NCI-H2029 (cell line): ENCODE results near the gene RUNX1.

ENCODE experiments used
- DNase-seq: peaks from one replicate; lab custom pipeline; 2025; lab: John Stamatoyannopoulos, UW

The RUNX1 gene

DNA sequence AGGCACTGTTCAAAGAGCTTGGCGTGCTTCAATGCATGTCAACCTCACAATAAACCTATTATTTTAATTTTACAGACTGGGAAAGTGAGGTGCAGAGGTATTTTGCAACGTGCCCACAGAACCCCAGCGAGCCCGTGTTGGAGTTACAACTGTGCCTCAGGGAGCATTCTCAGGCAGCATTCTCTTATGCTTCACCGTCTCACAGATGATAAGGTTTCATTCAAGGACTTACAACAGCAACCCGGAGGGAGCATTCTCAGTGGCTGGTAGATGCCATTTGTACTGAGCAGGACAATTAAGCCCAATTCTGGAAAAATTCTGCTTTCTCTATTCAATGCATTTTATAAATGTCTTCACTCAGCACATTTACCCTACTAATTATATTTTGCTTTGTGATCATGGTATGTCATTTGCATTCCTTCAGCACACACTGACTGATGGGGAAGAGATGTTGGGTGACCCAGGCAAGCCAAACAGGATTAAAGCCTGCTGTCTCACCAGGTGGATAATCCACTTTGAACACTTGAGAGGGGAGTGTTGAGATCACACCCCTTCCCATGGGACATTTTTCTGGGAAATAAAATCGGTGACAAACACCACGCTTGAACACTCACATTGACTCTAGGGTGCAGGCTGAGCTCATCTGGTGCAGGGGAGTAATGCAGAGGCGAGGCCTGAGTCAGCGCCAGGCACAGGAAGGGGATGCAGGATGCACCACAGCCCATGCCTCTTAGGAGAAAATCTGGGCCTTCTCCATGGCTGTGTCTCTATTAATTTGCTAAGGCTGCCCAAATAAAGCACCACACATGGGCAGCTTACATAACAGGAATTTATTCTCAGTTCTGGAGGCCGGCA is 266.4 kb downstream of the RUNX1 start:
- no peak for DNase-seq

DNA sequence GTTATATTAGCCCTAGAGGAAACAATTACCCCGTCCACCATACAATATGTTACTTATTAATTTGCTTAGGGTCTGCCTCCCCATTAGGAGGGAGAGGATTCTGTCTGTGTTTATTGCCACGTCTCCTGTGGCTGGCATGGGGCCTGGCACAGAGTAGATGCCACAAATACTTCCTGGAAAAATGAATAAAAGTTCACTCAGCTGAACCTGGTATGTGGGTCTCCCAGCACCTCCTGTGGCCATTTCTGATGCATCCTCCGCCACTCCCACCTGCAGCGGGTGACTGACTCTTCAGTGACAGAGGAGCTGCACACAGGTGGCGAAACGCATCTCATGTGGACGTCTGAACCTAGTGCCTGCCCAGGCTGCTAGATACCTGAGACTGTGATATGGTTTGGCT is 267.6 kb downstream of the RUNX1 start:
- DNase-seq, result no peak

DNA sequence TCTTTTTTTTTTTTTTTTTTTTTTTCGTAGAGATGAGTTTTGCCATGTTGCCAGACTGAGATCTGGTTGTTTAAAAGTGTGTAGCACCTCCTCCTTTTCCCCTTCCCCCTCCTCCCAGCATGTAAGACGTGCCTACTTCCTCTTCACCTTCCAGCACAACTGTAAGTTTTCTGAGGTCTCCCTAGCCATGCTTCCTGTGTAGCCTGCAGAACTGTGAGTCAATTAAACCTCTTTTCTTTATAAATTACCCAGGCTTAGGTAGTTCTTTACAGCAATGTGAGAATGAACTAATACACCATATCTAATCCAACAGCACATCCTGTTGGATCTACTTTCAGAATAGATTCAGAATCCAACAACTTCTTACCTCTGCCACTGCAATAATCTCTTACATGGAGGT is 269.2 kb downstream of the RUNX1 start:
- DNase-seq, result no peak

DNA sequence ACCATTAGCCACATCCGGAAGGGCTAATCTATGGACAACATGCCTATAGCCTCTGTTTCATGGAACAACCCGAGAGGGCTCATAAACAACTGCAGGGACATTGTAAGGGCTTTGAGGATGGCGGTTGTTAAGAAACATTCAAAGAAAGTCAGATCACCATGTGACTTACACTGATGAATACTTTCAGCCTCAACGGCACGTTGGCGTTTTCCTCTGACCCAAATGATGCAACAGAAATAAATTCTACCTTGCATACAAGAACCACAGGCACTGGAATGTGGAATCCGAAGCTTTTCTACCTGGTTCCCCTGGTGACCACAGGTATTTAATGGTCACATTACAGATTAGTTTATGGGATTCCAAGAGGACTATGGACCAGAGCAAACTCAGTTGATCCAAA is 273.3 kb downstream of the RUNX1 start:
- no peak for DNase-seq

DNA sequence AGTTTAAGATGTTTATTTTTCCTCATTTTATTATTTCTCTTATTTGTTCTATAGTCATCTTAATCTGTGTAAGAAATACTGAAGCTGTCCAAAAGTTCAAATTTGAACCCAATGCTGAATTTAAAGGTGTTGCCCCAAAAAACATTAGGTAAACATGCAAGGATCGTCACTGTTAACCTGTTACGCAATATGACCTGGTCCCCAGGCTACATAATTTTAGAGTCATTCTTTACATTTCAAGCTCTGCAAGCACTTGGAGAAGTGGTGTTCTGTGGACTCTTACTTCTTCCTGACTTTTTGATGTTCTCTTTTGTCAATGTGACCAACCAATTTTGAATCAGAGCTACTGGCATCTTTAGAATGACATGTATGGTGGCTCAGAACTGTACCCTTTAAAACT is 274.4 kb downstream of the RUNX1 start:
- DNase-seq, result no peak

DNA sequence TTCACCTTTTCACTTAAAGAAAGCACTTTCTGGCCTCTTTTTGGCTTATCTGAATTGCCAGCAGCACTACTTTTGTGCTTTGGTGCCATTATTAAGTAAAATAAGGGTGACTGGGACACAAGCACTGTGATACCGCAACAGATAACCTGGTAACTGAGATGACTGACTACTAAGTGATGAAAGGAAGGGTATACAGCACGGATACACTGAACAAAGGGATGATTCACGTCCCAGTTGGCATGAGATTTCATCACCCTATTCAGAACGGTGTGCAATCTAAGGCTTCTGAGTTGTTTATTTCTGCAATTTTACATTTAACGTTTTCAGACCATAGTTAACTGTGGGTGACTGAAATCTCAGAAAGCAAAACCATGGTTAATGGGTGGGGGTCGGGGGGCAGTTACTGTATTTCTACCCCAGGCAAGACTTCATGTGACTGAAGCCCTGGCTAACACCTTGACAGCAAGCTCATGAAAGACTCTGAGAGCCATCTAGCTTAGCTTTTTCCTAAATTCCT is 277.5 kb downstream of the RUNX1 start:
- DNase-seq, result no peak

DNA sequence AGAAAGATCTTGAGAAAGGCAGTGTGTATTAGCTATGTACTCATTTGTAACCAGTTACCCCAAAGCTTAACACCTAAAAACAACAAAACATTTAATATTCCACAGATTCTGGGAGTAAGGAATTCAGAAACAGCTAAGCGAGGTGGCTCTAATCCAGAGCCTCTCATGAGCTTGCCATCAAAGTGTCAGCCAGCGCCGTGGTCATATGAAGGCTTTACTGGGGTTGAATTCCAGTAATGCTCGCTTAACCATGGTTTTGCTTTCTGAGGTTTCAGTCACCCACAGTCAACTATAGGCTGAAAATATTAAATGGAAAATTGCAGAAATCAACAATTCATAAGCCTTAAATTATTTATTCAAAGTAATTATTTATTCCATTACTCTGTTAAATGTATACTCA is 278.5 kb downstream of the RUNX1 start:
- DNase-seq, result no peak

DNA sequence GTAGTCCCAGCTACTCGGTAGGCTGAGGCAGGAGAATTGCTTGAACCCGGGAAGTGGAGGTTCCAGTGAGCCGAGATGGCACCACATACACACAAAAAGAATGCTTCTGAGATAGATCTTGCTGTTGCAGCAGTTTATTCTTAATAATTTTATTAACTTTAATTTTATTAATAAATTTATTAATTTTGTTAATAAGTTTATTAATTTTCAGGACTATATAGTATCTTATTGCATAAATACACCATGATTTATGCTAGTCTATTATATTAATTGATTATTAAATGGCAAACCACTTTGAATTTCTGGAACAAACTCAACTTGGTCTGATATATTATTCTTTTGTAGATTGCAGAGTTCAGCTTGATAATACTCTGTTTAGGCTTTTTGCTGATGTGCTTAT is 280.8 kb downstream of the RUNX1 start:
- no peak for DNase-seq

DNA sequence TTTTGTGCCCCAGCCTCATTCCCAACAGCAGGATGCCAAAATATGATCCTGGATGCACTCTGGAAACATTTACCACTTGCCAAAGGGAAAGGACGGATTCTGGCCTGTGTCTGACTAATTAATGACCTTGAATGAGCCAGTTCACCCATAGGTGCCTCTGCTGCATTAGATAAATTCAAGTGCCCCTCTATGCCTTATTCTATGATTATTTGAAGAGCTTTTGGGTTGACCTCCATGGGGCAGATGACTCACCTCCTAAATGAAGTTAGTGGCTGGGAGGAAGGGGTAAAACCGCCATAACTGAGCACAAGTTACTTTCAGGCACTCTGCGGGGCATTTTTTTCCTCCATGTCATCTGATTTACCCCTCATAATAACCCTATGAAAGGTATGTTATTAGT is 282.2 kb downstream of the RUNX1 start:
- DNase-seq, result no peak

DNA sequence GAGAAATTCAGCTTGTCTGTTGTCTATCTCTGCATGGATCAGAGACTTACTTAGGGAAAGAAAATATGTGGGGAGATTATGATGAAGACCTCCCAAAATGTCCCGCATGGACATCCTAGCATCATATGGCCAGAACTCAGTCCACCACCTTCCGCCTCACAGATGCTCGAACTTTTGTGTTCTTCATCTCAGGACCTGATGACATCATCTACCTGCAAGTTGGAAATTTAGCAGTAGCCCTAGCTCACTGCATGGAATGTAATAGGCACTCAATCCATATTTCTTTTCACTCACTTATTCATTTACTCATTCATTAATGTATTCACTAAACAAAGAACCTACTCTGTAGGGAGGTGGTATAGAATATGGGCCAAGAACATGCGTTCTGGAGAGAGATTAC is 283.5 kb downstream of the RUNX1 start:
- no peak for DNase-seq

DNA sequence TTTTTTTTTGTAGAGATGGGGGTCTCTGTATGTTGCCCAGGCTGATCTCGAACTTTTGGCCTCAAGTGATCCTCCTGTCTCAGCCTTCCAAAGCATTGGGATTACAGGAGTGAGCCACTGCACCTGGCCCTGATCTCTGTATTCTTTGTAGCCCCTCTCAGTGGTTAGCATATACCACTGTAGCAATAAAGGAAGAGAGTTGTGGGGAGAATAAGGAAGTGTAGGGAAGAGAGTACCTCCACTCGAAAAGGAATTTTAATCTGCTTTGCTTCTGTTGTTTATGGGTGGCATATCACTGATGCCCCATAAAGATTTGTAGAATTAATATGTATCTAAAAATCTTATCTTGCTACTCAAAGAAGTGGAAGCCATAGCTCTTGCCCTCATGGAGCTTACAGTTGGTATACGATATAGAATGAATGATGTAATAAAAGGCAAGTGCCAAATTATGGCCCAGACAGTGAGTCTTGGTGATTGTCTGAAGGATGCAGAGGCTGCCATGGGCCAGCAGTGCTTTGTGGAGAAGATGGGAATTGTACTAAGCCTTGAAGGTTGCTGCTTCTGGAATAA is 284.3 kb downstream of the RUNX1 start:
- no peak for DNase-seq

DNA sequence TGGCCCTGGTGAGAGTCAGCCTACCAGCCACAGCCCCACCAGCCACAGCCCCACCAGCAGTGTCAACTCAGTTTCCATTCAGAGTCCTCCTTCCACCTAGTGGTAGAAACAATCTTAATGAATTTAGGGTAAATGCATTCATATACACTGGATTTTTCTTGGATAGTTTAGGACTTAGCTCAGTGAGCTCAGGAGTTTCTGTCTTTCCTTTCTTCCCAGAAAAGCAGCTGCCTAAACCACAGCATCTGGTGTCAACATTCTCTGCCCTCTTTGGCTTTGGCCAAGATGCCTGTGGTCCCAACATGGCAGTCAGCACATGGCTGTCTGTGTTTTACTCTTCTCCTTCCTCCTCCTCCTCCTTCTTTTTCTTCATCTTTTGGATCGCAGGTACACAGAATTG is 286.3 kb downstream of the RUNX1 start:
- no peak for DNase-seq

DNA sequence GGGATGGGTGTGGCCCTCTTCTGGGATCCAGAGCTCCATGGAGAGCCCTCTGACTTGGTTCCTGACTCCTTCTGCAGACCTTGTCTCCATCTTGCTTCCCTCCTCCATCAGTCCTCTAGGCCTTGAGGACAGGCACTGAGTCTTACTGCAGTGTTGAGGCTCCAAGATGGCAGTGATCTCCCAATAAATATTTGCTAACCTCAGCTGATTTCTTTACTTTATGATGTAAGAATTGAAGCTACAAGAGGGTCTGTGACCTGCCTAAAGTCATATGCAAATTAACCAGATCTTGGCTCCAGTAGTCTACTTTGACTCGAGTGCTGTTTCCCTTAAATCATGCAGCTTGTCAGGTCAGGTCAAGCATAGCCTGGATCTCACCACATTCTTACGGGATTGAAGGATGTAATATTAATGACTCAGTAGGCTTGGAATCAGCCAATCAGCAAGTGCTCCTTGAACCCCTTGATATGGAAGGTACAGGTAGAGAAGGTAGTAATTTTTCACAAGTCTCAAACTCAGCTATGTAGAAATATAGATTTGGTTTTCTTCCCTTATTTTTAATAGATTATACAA is 287.3 kb downstream of the RUNX1 start:
- no peak for DNase-seq

DNA sequence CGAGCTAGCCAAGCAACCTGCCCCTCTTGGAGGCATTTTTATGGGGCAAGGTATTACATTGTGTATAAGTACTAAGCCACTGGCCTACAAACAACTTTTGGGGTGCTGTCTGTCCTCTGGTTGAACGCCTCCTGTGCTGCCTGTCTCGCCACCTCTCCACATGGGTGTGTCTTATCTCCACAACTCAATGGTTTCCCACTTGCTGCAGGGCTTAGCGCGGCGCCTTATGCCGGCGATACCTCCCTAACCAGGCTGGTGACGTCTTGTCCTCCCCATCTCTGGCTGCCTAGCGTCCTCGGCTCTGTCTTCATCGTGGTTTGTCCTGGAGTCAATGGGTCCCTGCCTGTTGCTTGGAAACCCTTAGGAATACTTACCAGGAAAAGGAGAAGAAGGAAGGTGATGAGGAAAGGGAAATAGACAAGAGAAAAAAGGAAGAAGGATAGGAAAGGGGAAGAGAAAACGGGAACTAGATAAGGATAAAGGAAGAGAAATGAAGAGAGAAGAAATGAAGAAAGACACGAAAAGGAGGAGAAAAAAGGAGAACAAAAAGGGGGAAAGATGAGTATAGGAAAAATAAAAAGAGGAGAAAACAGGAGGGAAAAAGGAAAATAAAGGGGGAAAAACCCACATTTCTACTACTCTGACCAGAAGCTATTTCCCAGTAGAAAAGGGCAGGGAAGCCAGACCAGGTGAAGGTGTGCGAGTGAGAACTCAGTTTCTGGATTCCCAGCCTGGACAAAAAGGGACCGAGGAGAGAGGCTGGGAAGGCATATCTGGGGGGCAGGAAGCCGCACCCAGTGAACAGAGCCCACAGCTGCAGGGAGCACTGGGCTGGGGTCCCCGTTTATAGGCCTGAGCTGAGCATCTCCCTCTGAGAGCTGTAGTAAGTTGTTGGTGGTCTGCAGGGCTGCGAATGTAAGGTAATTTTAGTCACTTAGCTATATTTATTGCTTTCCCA is 294.1 kb downstream of the RUNX1 start:
- no peak for DNase-seq

DNA sequence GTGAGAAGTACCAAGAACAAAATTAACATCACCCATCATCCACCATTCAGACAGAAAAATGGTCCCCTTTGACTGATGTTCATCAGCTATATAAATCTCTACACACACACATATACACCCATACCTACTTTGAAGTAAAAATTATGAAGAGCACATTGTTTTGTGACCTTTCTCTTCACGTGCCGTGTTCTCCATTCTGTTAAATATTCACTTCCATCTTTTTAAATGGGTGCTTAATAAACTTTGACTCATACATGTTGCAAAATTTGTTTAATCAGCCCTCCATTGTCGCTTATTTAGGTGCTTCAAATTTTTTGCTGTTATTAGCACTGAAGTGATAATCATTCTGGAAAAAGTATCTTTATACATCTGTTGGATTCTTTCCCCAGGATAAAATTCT is 300.2 kb downstream of the RUNX1 start:
- no peak for DNase-seq

DNA sequence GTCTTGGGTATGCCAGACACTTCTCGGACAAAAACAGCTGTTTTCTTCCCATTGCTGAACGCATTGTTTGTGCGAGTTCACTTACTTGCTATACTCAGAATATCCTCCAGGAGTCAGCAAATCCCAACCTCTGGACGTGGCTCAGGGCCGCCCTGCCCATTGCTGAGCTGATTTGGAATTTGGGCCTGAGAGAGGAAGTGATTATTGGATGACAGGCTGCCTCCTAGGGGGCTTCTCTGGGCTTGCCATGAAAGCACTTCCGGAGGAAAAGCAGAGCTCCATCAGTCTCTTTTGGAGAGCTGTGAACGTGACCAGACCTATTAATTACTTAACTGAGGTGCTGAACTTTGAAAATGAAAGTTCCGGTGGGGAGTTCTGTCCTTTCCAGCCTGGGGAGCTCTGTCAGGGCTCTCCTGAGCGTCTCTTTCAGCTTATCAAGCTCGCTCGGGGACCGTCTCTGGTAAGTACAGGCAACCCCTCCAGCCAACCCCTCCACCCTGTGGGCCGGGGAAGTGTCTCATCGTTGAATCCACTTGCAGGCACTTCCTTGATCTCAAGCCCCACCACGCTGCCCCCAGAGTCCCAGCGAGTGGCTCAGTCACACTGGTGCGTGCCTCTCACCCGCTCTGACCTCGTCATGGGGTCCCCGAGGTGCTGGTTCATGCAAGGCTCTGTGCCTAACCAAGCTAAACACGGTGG is 303.4 kb downstream of the RUNX1 start:
- peak; percentile 74 for DNase-seq

DNA sequence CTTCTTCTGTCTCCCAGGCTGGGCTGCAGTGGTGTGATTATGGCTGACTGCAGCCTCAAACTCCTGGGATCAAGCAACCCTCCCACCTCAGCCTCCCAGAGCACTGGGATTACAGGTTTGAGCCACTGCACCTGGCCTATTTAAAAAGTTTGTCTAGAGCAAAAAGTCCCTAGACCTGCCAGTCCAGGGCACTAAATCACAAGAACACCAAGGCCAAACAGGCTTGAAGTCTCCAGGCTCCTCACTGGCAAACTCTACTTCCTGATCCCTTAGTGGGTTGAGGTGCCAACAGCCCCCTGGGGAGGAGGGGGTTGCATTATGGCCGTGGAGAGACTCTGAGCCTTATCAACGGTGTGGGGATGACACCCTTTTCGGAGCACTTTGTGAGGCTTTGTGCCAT is 304.3 kb downstream of the RUNX1 start:
- DNase-seq, result no peak

DNA sequence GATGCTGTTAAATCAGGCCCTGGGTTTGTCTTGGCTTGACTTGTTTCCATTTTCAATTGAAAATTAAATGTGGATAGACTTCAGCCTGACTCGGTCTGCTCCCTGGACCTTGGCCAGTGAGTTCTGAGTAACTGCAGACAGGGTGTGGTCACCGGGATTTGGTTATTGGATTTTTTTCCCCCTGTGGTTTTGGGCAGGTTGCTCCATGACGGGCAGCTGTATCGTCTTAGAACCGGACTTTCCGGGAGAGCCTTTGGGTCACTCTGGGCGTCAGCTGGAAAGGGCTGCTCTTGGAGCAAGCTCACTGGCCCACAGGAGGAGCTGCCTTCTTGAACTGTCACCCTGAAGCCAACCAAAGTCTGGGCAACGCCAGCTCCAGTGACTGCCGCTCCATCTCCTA is 305.3 kb downstream of the RUNX1 start:
- DNase-seq, result no peak

DNA sequence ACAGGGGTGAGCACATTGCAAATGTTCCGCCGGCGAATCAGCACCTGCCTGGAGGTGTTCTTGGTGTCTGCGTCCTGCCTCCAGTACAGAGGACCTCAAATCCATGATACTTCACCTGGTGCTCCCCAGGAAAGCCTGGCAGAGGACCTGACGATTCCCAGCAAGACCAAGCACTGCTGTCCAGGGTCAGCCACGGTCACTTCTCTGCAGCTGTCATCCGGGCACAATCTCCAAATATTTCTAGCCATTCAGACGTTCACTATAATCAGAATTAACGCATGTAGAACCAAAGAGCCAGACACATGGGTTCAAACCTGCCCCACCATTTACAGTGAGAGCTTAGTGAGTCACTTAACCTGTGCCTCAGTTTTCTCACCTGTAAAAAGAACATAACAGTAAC is 305.8 kb downstream of the RUNX1 start:
- no peak for DNase-seq

DNA sequence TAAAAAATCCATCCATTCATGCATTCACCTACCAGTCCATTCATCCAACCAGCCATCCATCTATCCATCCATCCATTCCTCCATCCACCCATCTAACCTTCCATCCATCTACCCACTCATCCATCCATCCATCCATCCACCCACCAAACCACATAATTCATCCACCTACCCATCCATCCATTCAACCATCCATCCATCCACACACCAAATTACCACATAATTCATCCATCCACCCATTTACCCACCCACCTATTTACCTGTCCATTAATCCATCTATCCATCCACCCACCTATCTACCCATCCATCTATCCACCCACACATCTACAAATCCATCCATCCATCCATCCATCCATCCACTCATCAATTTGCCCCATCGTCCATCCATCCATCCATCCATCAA is 308.9 kb downstream of the RUNX1 start:
- DNase-seq, result no peak
